Left forelimb (tissue), 1 donor: ENCODE results near the gene PLXNA4.

Source experiments
- DNase-seq: peaks from one replicate; pipeline ENCODE4 v3.0.0-alpha.2; 2018; ENCODE audit warnings: low spot score

PLXNA4 gene

GRCh38 chr7:132140341-132140740, 435.9 kb downstream of the PLXNA4 start:
- DNase-seq, result no peak

GRCh38 chr7:132138817-132139216, 437.5 kb downstream of the PLXNA4 start:
- DNase-seq, result no peak

GRCh38 chr7:132137681-132138080, 438.6 kb downstream of the PLXNA4 start:
- no peak for DNase-seq

- no peak for DNase-seq
Observed at GRCh38 chr7:132135746-132136385, 440.4 kb downstream of the PLXNA4 start.

- DNase-seq, result no peak
Observed at GRCh38 chr7:132134814-132135445, 441.3 kb downstream of the PLXNA4 start.

- no peak for DNase-seq
Observed at GRCh38 chr7:132133501-132133900, 442.8 kb downstream of the PLXNA4 start.

- no peak for DNase-seq
Observed at GRCh38 chr7:132131196-132131595, 445.1 kb downstream of the PLXNA4 start.

- no peak for DNase-seq
Observed at GRCh38 chr7:132130497-132130896, 445.8 kb downstream of the PLXNA4 start.

GRCh38 chr7:132125872-132126595, 450.2 kb downstream of the PLXNA4 start:
- DNase-seq, result no peak

- DNase-seq, result no peak
Observed at GRCh38 chr7:132125096-132125495, 451.2 kb downstream of the PLXNA4 start.

GRCh38 chr7:132124575-132124974, 451.7 kb downstream of the PLXNA4 start:
- DNase-seq, result no peak

GRCh38 chr7:132123773-132124172, 452.5 kb downstream of the PLXNA4 start:
- no peak for DNase-seq

GRCh38 chr7:132122901-132123300, 453.4 kb downstream of the PLXNA4 start:
- no peak for DNase-seq

GRCh38 chr7:132121987-132122386, 454.3 kb downstream of the PLXNA4 start:
- DNase-seq, result no peak

GRCh38 chr7:132118641-132119040, 457.6 kb downstream of the PLXNA4 start:
- DNase-seq, result peak; percentile 12

- DNase-seq, result peak; percentile 17
Observed at GRCh38 chr7:132117636-132118035, 458.6 kb downstream of the PLXNA4 start.

GRCh38 chr7:132117181-132117580, 459.1 kb downstream of the PLXNA4 start:
- no peak for DNase-seq

- no peak for DNase-seq
Observed at GRCh38 chr7:132116369-132116768, 459.9 kb downstream of the PLXNA4 start.

GRCh38 chr7:132115758-132116157, 460.5 kb downstream of the PLXNA4 start:
- peak; percentile 15 for DNase-seq

GRCh38 chr7:132115028-132115427, 461.2 kb downstream of the PLXNA4 start:
- DNase-seq, result no peak

- DNase-seq, result peak; percentile 60
Observed at GRCh38 chr7:132114411-132114810, 461.9 kb downstream of the PLXNA4 start.

- DNase-seq, result peak; percentile 54
Observed at GRCh38 chr7:132113536-132114371, 462.5 kb downstream of the PLXNA4 start.
